RCC 7860 (cell line): Measurements from ENCODE around the gene ZFPL1.

Experiments
- DNase-seq: peaks from one replicate; pipeline ENCODE4 v3.0.0-alpha.2; 2015; ENCODE audit warnings: low spot score
- FAIRE-seq: peaks from 2 replicates; lab custom pipeline; 2012; peaks lifted over from hg19 to GRCh38; lab: Jason Lieb, UNC

Gene ZFPL1

GRCh38 chr11:65126624-65127274 lies 42.7 kb downstream of the ZFPL1 start:
- DNase-seq (no peak), FAIRE-seq (no peak)

GRCh38 chr11:65127473-65128181 lies 43.6 kb downstream of the ZFPL1 start:
- DNase-seq (no peak), FAIRE-seq (no peak)

- no peak for FAIRE-seq
- no peak for DNase-seq
Measured at GRCh38 chr11:65128182-65129145, 44.4 kb downstream of the ZFPL1 start.

- DNase-seq (no peak), FAIRE-seq (no peak)
Measured at GRCh38 chr11:65129649-65130441, 45.8 kb downstream of the ZFPL1 start.

GRCh38 chr11:65130631-65131416 lies 46.8 kb downstream of the ZFPL1 start:
- no peak for DNase-seq
- FAIRE-seq = no peak

- FAIRE-seq (no peak), DNase-seq (no peak)
Measured at GRCh38 chr11:65131417-65131776, 47.4 kb downstream of the ZFPL1 start.

- FAIRE-seq (no peak), DNase-seq (no peak)
Measured at GRCh38 chr11:65131895-65132237, 47.8 kb downstream of the ZFPL1 start.

GRCh38 chr11:65132238-65132987 lies 48.4 kb downstream of the ZFPL1 start:
- FAIRE-seq (no peak), DNase-seq (no peak)

- no peak for DNase-seq
Measured at GRCh38 chr11:65132988-65133700, 49.1 kb downstream of the ZFPL1 start.

GRCh38 chr11:65133724-65134123 lies 49.7 kb downstream of the ZFPL1 start:
- no peak for DNase-seq
- no peak for FAIRE-seq

More at GRCh38 chr11:65132988-65133700, 49.1 kb downstream of the ZFPL1 start:
- FAIRE-seq = no peak

- peak; percentile 55 for DNase-seq
- no peak for FAIRE-seq
Measured at GRCh38 chr11:65134240-65134951, 50.4 kb downstream of the ZFPL1 start, which contains the start of gene SYVN1. Gene SYVN1, minus strand, starts transcription at chr11:65134519. Its CDS starts 918 bp downstream, at chr11:65133601.

GRCh38 chr11:65134952-65135632 lies 51.1 kb downstream of the ZFPL1 start:
- peak; percentile 91 for DNase-seq
- peak; percentile 86 for FAIRE-seq

GRCh38 chr11:65135633-65136145 lies 51.7 kb downstream of the ZFPL1 start:
- DNase-seq (no peak), FAIRE-seq (no peak)

- FAIRE-seq = no peak
- DNase-seq = no peak
Measured at GRCh38 chr11:65136515-65137096, 52.6 kb downstream of the ZFPL1 start.
